OCI-LY1 (cell line): ENCODE data around the gene GRK5.

Experiments used
- EZH2 ChIP-seq: fragments of 200-600 bp; sonication (generic), shearing (Covaris generic); IDR thresholded peaks from 2 replicates; pipeline ENCODE4 v1.8.0; 2017; ENCODE audit warnings: borderline replicate concordance, mixed run types, mild to moderate bottlenecking, antibody characterized with exemption, low read length, moderate library complexity, mixed read lengths
- TF ChIP-seq, protein P1 (sequence below): fragments of 200-600 bp; sonication (generic), shearing (Covaris generic); IDR thresholded peaks from 2 replicates; pipeline ENCODE4 v1.5.1; 2017; ENCODE audit warnings: mild to moderate bottlenecking, antibody characterized with exemption, low read length, moderate library complexity, mixed read lengths

DNA sequence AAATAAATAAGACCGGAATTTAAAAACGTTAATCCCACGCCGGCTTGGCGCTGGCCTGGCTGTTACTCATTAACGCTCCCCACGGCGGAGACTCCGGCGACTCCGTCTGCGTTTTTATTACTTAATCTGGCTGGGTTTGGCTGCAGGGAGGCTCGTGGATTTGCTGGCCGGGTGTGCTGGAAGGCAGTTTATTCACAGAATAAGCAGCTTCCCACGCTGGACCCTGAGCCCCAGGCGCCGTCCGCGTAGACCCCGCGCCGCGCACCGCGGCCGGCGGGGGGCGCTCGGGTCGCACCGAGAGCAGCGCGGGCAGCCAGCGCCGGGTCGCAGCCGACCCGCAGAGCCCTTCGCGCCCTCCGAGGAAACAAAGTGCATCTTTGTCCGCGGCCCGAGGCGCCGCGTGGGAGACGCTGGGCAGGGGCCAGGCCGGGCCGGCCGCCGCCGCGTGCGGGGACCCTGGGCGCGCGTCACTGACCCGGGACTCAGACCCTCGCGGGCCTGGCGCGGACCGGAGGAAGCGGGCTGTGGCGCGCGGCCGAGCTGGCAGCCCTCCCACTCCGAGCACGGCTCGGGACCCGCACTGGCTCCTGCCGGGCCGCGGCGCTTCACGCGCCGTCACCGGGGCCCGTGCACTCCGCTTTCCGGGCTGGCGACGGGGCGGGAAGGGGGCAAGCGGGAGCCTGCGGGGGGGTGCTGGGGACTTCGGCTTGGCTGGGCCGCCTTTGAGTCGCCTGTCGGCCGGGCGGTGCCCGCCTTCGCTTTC, 587 bp upstream of the GRK5 start:
- TF ChIP-seq, protein P1, sequence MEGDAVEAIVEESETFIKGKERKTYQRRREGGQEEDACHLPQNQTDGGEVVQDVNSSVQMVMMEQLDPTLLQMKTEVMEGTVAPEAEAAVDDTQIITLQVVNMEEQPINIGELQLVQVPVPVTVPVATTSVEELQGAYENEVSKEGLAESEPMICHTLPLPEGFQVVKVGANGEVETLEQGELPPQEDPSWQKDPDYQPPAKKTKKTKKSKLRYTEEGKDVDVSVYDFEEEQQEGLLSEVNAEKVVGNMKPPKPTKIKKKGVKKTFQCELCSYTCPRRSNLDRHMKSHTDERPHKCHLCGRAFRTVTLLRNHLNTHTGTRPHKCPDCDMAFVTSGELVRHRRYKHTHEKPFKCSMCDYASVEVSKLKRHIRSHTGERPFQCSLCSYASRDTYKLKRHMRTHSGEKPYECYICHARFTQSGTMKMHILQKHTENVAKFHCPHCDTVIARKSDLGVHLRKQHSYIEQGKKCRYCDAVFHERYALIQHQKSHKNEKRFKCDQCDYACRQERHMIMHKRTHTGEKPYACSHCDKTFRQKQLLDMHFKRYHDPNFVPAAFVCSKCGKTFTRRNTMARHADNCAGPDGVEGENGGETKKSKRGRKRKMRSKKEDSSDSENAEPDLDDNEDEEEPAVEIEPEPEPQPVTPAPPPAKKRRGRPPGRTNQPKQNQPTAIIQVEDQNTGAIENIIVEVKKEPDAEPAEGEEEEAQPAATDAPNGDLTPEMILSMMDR = peak; percentile 61
- TF ChIP-seq EZH2 = no peak
